ENCODE data around the gene RSAD2.
A peak's percentile ranks its signal among the peaks of the same experiment; 100 is the strongest.
"Not testable (repeated sequence)": the region's sequence is repeated elsewhere in the genome, so short reads cannot be mapped to it uniquely, and the experiment has no call there.

The RSAD2 gene

DNA sequence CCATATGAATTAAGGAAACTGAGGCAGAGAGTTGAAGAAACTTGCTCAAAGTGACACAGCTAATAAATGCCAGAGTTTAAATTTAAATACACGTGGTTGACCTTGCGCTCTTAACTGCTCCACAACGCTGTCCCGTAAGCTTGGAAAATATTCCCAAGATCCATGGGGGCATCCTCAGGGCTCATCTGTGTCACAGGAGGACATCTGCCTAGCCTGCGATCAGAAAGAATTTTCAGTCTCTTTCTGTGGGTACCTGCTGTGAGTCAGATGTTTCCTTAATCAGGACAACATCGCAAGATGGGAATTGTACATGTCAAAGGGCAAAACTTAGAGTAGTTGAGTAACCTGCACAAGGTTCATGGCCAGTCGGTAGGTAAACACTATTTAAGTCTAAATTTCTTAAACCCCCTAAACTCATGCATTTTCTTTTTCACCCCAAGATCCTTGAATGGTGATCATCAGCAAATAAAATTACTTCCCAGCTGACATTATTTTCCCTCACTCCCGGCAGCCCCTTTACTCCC lies 13.3 kb upstream of the RSAD2 start:
- DNase-seq (ENCODE audit: low read depth) = no peak

DNA sequence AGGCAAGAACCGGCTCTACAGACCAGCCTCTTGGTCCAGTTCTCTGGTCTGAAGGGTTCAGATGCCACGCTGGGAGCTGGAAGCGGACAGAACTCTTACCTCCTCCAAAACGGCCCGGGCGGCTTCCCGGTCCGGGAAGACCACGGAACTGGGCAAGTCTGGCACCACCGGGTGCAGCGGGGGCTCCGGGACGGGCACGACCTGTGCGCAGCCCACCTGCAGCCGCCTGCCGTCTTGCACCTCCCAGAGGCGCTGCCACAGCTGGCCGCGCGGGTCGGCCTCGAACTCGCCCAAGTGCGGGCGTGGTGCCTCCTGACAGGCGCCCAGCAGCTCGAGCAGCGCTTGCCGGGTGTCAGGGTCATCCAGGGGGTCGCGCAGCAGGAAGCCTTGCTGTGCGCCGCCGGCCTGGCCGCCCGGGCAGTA lies 12.6 kb upstream of the RSAD2 start:
- DNase-seq (ENCODE audit: low read depth) = no peak

DNA sequence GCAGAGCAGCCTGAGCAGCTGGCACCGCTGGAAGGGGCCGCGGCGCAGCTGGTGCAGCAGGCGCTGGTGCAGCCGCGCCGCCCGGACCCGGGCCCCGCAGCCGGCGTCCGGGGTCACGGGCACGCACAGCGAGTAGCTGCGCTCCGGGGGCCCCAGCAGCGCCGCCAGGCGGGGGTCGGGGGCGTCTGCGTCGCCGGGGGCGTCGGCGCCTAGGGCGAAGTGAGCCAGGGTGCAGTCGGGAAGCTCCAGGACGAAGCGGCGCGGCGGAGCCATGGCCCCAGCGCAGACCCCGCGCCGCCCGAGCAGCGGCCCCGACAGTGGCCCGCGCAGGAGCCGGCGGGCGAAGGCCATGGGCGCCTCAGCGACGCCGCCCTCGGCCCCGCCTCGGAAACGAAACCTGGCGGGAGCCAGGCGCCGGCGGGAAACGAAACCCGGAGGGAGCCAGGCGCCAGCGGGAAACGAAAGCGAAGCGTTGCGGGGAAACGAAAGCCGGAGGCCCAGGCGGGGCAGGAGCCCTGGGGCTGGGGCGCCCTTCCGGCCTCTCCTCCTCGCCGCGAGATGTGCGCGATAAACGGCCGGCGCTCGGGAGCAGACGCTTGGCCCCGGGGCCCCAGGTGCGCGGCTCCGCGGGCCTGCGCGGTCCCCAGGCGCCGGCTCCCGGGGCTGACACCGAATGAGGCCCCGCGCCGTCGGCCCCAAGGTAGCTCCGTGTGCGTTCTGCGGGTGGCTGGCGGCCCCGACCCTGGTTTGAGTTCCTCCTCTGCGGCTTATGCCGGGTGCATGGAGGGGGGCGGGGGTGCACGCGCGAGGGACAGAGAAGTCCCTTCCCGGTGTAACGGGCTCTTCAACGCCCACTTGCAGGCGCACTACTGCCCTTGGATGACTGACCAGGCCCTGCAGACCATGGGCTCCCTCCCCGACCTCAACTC lies 12.0 kb upstream of the RSAD2 start, which contains the start of gene CMPK2:
Gene CMPK2, minus strand, starts transcription at position 562 of the 929 bp plus-strand sequence. Its CDS starts 211 bp downstream, at position 351.
- peak; percentile 13 for DNase-seq (ENCODE audit: low read depth)

DNA sequence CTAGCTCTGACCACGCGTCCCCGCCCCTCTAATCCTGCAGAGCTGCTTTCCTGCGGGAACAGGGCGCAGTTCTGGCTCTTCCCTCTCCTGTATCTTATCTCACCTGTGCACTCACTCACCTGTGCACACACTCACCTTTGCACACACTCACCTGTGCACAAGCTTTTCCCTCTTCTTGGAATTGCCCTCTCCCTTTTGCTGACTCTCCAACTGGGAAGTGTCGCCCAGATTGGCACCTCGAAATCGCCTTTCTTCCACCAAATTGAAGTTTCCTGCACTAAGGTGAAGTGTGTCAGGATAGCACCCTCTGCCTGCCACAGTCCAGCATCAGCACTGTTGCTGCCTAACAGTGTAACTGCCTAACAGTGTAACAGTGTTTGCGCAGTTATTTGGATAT lies 11.3 kb upstream of the RSAD2 start:
- no peak for DNase-seq (ENCODE audit: low read depth)

DNA sequence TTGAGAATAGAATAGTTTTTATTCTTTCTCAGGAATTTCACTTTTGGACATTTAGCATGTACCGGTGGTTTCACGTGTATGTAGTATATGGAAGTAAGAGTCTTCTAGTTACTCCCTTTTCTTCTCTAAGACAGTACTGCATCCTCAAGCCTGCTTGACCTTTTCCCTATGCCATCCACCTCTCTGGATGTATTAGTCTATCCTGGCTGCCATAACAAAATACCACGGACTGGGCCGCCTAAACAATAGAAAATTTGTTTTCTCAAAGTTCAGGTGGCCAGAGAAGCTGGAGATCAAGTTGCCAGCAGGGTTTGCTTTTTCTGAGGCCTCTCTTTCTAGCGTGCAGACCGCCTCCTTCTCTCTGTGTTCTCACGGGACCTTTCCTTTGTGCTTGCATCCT lies 10.6 kb upstream of the RSAD2 start:
- no peak for DNase-seq (ENCODE audit: low read depth)

DNA sequence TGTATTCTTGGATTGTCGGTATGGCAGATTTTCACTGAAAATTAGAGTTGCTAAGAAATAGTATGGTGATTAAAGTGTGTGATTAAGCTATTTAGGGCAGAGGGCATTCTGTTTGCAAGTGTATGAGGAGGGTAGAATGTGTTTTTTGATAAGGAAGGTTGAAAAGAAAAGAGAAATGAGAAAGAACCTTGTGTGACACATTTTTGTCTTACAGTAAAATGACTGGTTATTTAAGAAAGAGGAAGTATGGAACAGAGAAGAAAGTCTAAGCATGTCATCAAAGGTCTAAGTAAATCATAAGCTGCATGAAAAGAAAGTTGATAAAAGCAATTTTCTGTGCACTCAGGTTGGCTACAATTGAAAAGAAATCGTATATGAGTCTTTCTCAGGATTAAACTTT lies 5.2 kb upstream of the RSAD2 start:
- no peak for DNase-seq (ENCODE audit: low read depth)

DNA sequence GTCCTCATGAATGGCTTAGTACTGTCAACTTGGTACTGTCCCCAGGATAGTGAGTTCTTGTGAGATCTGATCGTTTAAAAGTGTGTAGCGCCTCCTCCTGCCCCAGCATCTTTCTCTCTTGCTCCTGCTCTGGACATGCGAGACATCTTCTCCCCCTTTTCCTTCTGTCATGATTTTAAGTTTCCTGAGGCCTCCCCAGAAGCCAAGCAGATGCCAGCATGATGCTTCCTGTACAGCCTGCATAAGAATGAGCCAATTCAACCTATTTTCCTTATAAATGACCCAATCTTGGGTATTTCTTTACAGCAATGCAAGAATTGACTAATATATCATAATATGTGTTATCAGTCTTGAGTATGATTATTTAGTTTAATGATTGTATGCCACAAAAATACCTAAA lies 3.5 kb upstream of the RSAD2 start:
- no peak for DNase-seq (ENCODE audit: low read depth)

DNA sequence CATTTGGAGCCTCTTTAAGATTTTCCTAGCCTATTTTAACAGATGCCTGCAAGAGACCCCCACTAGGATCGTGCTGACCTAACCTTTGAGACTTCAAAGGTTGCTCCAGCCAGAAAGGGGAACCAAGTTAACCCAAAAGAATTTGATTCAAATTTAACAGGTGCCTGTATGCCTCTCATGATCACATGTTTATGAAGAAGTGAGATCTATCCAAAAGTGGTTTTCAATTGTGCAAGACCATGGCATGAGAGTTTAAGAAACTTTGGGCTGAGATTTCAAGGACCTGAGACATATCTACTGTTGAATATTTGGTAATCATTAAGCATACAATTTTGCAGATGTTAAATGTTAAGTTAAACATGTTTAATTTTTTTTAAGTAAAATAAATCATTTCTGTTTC lies 1.3 kb upstream of the RSAD2 start:
- no peak for DNase-seq (ENCODE audit: low read depth)

DNA sequence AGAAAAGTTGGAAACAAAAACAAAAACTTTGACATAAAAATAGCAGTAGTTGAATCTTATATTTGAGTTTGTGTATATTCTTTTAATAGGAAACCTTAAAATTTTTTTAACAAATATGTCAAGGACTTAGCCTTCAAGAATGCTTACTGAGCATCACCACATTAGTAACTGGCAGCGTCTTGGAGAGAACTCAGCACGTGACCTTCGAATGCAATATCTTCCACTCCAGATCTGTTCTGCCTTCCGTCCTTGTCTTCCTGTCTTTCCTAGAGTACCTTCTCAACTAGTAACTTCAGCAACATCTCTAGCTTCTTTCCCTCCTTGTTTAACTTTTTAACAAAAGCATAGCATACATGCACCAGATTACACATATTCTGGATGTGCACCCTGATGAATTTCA lies 972 bp downstream of the RSAD2 start:
- DNase-seq (ENCODE audit: low read depth) = no peak

DNA sequence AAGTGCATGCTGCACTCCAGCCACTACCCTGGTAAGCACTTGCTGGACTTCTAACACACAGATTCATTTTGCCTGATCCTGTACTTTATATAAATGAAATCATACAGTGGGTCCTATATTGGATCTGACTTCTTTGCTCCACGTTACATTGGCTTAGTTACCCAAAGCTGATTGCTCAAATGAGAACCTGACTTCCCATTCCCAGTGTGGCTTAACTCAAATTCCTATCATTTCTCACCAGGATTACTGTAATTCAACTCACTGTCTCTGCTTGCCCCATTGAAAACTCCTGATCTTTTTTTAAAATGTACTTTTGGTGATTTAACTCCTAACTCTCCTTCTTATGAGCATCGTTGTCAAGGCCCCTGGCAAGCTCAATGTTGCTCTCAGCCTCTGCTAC lies 1.4 kb downstream of the RSAD2 start:
- no peak for DNase-seq (ENCODE audit: low read depth)

DNA sequence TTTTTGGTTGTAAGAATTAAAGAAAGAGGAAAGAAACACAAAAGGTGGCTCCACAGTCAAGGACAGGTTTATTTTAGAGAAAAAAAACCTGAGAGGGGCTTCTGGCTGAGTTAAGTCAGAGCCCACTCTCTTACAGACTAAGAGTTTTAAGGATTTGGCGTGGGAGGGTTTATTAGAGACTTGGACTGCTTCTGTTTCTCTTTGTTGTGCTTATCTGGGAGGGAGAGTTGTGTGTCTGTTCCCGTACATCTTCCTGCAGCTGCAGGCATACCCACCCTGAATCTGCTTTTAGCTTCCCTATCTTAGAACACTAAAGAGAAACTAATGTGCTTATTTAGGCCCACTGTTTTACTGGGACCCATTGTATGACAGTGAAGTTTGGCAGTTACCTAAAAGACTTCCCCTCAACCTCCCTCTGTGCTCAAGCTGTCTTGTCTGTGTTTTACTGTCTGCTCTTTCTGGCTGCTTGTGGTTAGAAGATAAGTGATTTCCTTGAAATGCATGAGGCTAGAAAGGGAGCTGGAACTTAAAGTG lies 2.7 kb downstream of the RSAD2 start:
- DNase-seq (ENCODE audit: low read depth) = no peak

DNA sequence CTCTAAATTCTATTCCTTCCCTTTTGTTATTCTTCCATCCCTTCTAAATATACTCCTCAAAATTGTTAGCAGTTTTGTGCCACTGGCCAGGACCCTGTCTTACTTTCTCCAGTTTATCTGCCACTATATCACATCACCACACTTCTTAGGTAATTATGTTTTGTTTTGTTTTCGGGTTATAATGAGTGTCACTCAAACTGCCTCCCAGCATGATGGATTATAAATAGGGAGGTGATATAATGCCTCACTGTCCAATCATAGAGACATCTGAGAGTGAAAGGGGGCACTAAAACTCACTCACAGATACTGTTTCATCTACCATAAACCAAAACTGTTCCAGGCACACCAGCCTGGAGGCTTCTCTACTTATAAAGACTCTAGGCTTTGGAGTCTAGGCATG lies 3.5 kb downstream of the RSAD2 start:
- DNase-seq (ENCODE audit: low read depth) = no peak

DNA sequence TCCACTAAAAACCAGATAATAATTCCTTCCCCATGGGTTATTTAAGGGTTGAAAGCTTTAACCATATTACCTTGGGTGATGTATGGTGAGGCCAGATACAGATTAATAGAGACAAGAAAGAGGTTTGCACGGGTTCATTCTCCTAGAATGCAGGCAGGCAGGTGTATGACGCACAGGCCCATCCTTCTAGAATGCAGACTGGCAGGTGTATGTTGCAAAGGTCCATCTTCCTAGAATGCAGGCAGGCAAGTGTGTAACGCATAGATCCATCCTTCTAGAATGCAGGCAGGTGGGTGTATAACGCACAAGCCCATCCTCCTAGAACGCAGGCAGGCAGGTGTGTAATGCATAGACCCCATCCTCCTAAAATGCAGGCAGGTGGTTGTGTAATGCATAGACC lies 3.9 kb downstream of the RSAD2 start:
- DNase-seq (ENCODE audit: low read depth) = no peak

DNA sequence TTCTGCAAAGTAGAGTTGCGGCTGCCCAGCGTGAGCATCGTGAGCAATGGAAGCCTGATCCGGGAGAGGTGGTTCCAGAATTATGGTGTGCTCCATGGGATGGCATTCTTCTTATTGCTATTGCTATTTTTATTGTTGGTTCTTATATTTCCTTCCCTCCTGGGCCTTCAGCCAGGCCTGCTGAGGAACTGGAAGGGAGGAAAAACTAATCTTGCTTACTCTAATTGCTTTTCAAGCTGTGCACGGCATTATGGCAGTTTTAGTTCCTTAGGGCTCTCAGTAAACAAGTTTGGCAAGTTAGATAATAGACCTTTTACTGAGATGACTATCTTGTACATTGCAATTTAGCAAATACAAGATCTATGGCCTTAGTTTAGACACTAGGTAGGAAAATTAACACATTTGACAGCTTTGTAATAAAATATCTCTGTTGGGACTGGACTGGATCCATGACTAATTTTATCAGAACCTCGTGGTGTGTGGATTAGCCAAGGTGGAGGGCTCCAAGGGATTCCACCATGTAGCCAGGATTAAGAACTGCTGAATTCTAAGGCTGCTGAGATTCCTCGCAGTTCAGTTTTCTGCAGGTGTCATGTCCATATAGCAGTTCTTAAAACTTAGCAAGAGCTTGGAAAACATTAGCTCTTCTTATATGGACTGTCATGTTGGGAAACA lies 6.0 kb downstream of the RSAD2 start:
- DNase-seq (ENCODE audit: low read depth) = no peak

DNA sequence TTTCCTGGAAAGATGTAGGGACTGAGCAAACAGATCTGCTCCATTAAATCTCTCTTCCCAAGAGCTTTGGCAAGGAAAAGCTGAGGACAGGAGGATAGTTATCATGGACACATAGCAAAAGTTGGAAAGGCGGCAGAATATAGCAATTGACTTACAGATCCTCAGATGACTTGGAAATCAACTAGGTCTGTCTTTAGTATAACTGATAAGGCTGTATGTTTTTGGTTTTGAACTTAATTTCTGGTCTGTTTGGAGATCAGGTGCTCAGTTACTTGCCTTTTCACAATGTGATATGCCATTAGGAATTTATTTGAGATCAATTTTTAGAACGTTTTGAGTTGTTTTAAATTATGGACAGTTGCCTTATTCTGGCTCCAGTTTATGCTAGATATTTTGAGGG lies 8.0 kb downstream of the RSAD2 start:
- no peak for DNase-seq (ENCODE audit: low read depth)

DNA sequence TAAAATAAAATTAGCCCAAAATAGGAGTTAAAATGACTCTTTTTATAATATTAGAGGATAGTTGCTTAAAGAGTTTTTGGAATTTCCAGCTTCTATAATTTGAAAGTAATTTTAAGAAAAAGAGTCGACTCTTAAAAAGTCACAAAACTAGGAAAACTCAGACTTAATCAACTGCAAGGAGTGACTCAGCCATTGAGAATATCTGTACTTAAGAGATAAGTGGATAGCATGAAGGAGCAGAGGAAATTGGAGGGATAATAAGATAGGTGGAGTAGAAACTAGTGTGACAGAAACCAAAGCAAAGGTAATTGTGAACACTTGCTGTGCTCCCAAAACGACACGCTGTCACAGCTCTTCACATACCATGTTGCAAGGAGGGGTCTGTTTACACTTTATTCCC lies 8.4 kb downstream of the RSAD2 start:
- no peak for DNase-seq (ENCODE audit: low read depth)

DNA sequence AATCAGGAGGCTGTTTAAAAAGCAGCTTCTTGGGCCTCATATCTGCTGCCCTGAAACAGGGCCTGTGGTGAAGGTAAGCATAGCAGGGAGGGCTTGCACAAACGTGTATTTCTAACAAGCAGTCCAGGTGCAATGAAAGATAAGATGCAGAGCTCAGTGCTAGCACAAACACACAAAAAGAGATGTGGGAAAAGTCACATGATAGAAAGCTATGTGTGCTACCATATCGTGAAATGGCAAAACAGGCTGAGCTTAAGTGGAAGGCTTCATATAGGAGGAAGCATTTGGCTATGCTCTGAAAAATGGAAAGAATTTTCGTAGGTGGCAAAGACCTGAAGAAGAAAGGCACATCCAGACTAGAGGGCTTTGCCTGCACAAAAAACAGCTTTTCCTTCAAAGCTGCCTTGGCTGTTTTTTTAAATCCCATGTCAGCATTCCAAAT lies 10.2 kb downstream of the RSAD2 start:
- DNase-seq (ENCODE audit: low read depth) = no peak

DNA sequence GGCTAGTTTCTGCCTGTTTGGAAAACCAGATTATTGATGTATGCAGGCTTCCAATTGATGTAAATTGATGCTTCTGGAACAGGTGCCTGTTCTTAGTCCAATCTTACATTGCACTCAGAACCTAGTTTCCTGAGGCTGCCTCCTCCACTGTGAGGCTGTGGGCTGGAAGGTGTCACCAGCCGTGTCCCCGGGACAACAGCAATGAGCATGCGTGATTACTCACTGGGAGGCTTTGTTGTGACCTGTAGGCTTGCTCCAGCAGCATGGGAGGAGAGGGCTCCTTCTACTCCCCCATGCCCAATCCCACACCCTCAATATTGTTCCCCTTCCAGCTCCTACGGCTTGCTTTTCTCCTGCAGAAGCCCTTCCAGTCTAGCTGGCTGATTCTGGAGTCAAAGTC lies 11.1 kb downstream of the RSAD2 start:
- no peak for DNase-seq (ENCODE audit: low read depth)

DNA sequence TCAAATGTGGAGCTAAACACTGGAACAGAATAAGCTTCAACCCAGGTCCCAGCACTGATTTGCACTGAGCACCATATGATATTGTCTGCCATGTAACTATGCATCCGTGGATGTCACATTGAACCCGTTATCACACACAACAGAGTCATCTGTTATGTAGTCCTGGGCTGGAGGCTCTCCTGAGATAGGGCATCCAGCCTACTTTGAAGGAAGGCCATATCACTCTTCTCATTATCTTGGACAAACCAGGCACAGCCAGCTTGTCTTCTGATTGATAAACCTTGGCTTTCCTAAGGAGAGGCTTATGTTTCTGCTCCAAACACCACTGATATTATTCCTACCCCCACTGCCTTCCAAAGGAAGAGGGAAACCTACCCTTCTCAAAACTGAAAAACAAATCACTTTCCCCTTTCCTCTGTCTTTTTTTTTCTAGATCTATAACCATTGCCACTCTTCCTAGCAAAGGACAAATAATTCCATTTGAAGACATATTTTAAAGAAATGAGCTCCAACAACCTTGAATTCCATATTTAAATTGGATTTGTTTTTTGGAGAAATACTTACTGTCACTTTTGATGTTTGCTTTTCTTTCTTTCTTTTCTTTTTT lies 16.4 kb downstream of the RSAD2 start:
- DNase-seq (ENCODE audit: low read depth) = no peak

DNA sequence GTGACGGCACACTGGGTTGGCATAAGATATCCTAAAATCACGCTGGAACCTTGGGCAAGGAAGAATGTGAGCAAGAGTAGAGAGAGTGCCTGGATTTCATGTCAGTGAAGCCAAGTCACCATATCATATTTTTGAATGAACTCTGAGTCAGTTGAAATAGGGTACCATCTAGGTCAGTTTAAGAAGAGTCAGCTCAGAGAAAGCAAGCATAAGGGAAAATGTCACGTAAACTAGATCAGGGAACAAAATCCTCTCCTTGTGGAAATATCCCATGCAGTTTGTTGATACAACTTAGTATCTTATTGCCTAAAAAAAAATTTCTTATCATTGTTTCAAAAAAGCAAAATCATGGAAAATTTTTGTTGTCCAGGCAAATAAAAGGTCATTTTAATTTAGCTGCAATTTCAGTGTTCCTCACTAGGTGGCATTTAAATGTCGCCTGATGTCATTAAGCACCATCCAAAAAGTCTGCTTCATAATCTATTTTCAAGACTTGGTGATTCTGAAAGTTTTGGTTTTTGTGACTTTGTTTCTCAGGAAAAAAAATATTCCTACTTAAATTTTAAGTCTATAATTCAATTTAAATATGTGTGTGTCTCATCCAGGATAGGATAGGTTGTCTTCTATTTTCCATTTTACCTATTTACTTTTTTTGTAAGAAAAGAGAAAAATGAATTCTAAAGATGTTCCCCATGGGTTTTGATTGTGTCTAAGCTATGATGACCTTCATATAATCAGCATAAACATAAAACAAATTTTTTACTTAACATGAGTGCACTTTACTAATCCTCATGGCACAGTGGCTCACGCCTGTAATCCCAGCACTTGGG lies 19.6 kb downstream of the RSAD2 start:
- DNase-seq (ENCODE audit: low read depth) = peak; percentile 30

DNA sequence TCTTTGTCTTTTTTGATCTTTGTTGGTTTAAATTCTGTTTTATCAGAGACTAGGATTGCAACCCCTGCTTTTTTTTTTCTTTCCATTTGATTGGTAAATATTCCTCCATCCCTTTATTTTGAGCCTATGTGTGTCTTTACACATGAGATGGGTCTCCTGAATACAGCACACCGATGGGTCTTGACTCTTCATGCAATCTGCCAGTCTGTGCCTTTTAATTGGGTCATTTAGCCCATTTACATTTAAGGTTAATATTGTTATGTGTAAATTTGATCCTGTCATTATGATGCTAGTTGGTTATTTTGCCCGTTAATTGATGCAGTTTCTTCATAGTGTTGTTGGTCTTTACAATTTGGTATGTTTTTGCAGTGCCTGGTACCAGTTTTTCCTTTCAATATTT lies 25.0 kb downstream of the RSAD2 start:
- not testable (repeated sequence) for DNase-seq (ENCODE audit: low read depth)

DNA sequence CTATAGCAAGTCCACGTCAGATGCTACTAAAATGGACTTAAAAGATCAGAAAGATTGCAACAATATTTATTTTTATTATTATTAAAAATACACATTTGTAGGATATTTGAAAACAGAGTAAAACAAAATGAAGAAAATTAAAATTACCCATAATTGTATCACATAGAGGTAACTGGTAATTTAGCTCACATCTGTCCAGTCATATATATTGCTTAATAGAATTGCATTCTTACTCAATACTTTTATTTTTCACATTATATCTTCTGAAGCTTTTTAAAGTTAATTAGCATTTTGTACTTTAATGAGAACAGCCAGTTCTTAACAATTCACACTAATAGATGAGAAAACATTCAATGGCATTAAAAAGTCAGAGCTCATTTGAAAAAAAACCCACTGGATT lies 28.1 kb downstream of the RSAD2 start:
- DNase-seq (ENCODE audit: low read depth) = no peak
